Neural progenitor cell (in vitro differentiated cells): ENCODE data around the gene NKAIN1. TPM values are rescaled to one million over a fixed set of nuclear protein-coding genes. Genes with fewer than 3 reads are reported as not detected.
"Not testable (repeated sequence)": the region's sequence is repeated elsewhere in the genome, so short reads cannot be mapped to it uniquely, and the experiment has no call there.

Experiments
- DNase-seq: peaks from one replicate; pipeline ENCODE4 v3.0.0-alpha.2; 2016; ENCODE audit warnings: low spot score
- H2AFZ ChIP-seq: fragments of 200-600 bp; sonication (generic); replicated peaks from 2 replicates; pipeline ENCODE4 v1.6.1; 2016; ENCODE audit warnings: antibody characterized with exemption
- H3F3A ChIP-seq: fragments of 200-600 bp; sonication (generic); 2 replicates; pipeline ENCODE4 v1.6.1; 2016; ENCODE audit warnings: antibody characterized with exemption, low read depth
- H3K27ac ChIP-seq: fragments of 200-600 bp; sonication (generic); 2 replicates; pipeline ENCODE4 v1.5.1; 2016; ENCODE audit warnings: mild to moderate bottlenecking
- H3K27me3 ChIP-seq: fragments of 200-600 bp; sonication (generic); 2 replicates; pipeline ENCODE4 v1.6.1; 2016; ENCODE audit warnings: mild to moderate bottlenecking, moderate library complexity
- H3K36me3 ChIP-seq: fragments of 200-600 bp; sonication (generic); 2 replicates; pipeline ENCODE4 v1.5.1; 2016
- H3K4me1 ChIP-seq: fragments of 200-600 bp; sonication (generic); 2 replicates; pipeline ENCODE4 v1.6.1; 2016; ENCODE audit warnings: mixed run types
- H3K4me2 ChIP-seq: fragments of 200-600 bp; sonication (generic); 2 replicates; pipeline ENCODE4 v1.6.1; 2016
- H3K4me3 ChIP-seq: fragments of 200-600 bp; sonication (generic); 2 replicates; pipeline ENCODE4 v1.5.1; 2016
- H3K79me2 ChIP-seq: fragments of 200-600 bp; sonication (generic); 2 replicates; pipeline ENCODE4 v1.6.1; 2016; ENCODE audit warnings: low read depth
- H3K9ac ChIP-seq: fragments of 200-600 bp; sonication (generic); 2 replicates; pipeline ENCODE4 v1.6.1; 2016
- H3K9me3 ChIP-seq: fragments of 200-600 bp; sonication (generic); 2 replicates; pipeline ENCODE4 v1.5.1; 2016; ENCODE audit warnings: low read depth
- H4K20me1 ChIP-seq: fragments of 200-600 bp; sonication (generic); 2 replicates; pipeline ENCODE4 v1.6.1; 2016; ENCODE audit warnings: low read depth
- H3K27ac Mint-ChIP-seq: 3 replicates; pipeline ENCODE4 v1.8.0; 2021; ENCODE audit warnings: mixed read lengths
- H3K27me3 Mint-ChIP-seq: 2 replicates; pipeline ENCODE4 v1.8.0; 2022; ENCODE audit warnings: low read depth, mild to moderate bottlenecking, inconsistent platforms, moderate library complexity, mixed read lengths; ENCODE audit not compliant: insufficient read depth
- H3K36me3 Mint-ChIP-seq: 3 replicates; pipeline ENCODE4 v1.8.0; 2021; ENCODE audit warnings: mixed read lengths
- H3K4me1 Mint-ChIP-seq: 3 replicates; pipeline ENCODE4 v1.8.0; 2021; ENCODE audit warnings: mixed read lengths
- H3K4me3 Mint-ChIP-seq: 3 replicates; pipeline ENCODE4 v1.8.0; 2021; ENCODE audit warnings: mild to moderate bottlenecking, moderate library complexity, mixed read lengths
- H3K9me3 Mint-ChIP-seq: 3 replicates; pipeline ENCODE4 v1.8.0; 2020; ENCODE audit warnings: mixed read lengths
- CTCF ChIP-seq: fragments of 200-600 bp; sonication (generic); IDR thresholded peaks from 2 replicates; pipeline ENCODE4 v1.5.1; 2017; ENCODE audit warnings: antibody characterized with exemption, mild to moderate bottlenecking
- EZH2 ChIP-seq: fragments of 200-600 bp; sonication (generic); IDR thresholded peaks from 2 replicates; pipeline ENCODE4 v1.6.1; 2017; ENCODE audit warnings: antibody characterized with exemption, mild to moderate bottlenecking, moderate library complexity
- EZH2phosphoT487 ChIP-seq: fragments of 200-600 bp; sonication (generic); IDR thresholded peaks from 2 replicates; pipeline ENCODE4 v1.6.1; 2017; ENCODE audit warnings: antibody characterized with exemption
- total RNA-seq: library from RNA; depleted of rRNA; stranded (reverse); fragments of >200 nt; gene quantifications from 2 replicates; pipeline ENCODE4 v1.2.3, GENCODE V29; 2015; ENCODE audit warnings: low replicate concordance

Gene NKAIN1
- total RNA-seq, 1 donor from 2014 or later, result 14.5 TPM

GRCh38 chr1:31263408-31263807 is 23.7 kb upstream of the NKAIN1 start:
- Histone ChIP-seq H2AFZ (no peak overlapping the region), H3K27ac (no peak overlapping the region), H3K4me3 (no peak overlapping the region), H3K4me2 (no peak overlapping the region), H3K9ac (no peak overlapping the region), H3K27me3 (no peaks in the 10 kb centered on the region), H3K9me3 (no peaks in the 10 kb centered on the region), H3K79me2 (no peaks in the 10 kb centered on the region), H3F3A (peaks cover 21% of the 10 kb centered on the region), H3K4me1 (peaks cover 16% of the 10 kb centered on the region), H3K36me3 (peaks cover 29% of the 10 kb centered on the region), H4K20me1 (peaks cover 26% of the 10 kb centered on the region)
- no peaks in the 10 kb centered on the region for H3K27me3 Mint-ChIP-seq
- H3K4me1 Mint-ChIP-seq, result no peaks in the 10 kb centered on the region
- H3K27ac Mint-ChIP-seq, result no peak overlapping the region
- H3K9me3 Mint-ChIP-seq, result no peaks in the 10 kb centered on the region
- no peak for DNase-seq
- TF ChIP-seq CTCF (no peak), EZH2 (no peak), EZH2phosphoT487 (no peak)
- peaks cover 24% of the 10 kb centered on the region for H3K36me3 Mint-ChIP-seq
- no peak overlapping the region for H3K4me3 Mint-ChIP-seq

GRCh38 chr1:31262393-31262792 is 22.7 kb upstream of the NKAIN1 start:
- H3K36me3 Mint-ChIP-seq, result peaks cover 30% of the 10 kb centered on the region
- DNase-seq, result not testable (repeated sequence)

GRCh38 chr1:31261916-31262315 is 22.2 kb upstream of the NKAIN1 start:
- H4K20me1 ChIP-seq, result peaks cover 21% of the 10 kb centered on the region

More at GRCh38 chr1:31262393-31262792, 22.7 kb upstream of the NKAIN1 start:
- H3K4me3 ChIP-seq, H3K9ac ChIP-seq, H2AFZ ChIP-seq, H3K27me3 Mint-ChIP-seq, H3K9me3 Mint-ChIP-seq, H3K79me2 ChIP-seq, H3K27ac Mint-ChIP-seq, H3K27ac ChIP-seq, H3K4me3 Mint-ChIP-seq, H3K4me2 ChIP-seq, H3K27me3 ChIP-seq, H3K9me3 ChIP-seq, H3K4me1 Mint-ChIP-seq: not testable (repeated sequence)
- H3K4me1 ChIP-seq, result peaks cover 16% of the 10 kb centered on the region
- H3F3A ChIP-seq, result peaks cover 20% of the 10 kb centered on the region
- peaks cover 26% of the 10 kb centered on the region for H4K20me1 ChIP-seq
- H3K36me3 ChIP-seq, result peaks cover 29% of the 10 kb centered on the region

More at GRCh38 chr1:31261916-31262315, 22.2 kb upstream of the NKAIN1 start:
- H3K4me1 ChIP-seq, result peaks cover 15% of the 10 kb centered on the region
- H3K79me2 ChIP-seq, result no peaks in the 10 kb centered on the region
- peaks cover 25% of the 10 kb centered on the region for H3K36me3 ChIP-seq
- peaks cover 28% of the 10 kb centered on the region for H3K36me3 Mint-ChIP-seq
- H3K4me3 Mint-ChIP-seq, result no peak overlapping the region
- H2AFZ ChIP-seq, result no peak overlapping the region
- H3K27me3 Mint-ChIP-seq, result peaks cover 2% of the 10 kb centered on the region
- no peak overlapping the region for H3K27ac ChIP-seq
- H3K27me3 ChIP-seq, result no peaks in the 10 kb centered on the region
- H3K9ac ChIP-seq, result no peak overlapping the region
- TF ChIP-seq EZH2, result no peak
- TF ChIP-seq EZH2phosphoT487, result no peak
- no peak for TF ChIP-seq CTCF
- H3K27ac Mint-ChIP-seq, result no peak overlapping the region
- H3K9me3 Mint-ChIP-seq, result no peaks in the 10 kb centered on the region
- H3F3A ChIP-seq, result peaks cover 16% of the 10 kb centered on the region
- H3K4me3 ChIP-seq, result no peak overlapping the region
- no peak for DNase-seq
- H3K9me3 ChIP-seq, result no peaks in the 10 kb centered on the region
- no peak overlapping the region for H3K4me2 ChIP-seq
- no peaks in the 10 kb centered on the region for H3K4me1 Mint-ChIP-seq
